Brain pericyte (primary cell): Measurements from ENCODE around the gene TEKT1.
"Not testable (repeated sequence)": the region's sequence is repeated elsewhere in the genome, so short reads cannot be mapped to it uniquely, and the experiment has no call there.

ENCODE experiments used
- DNase-seq: peaks from one replicate; pipeline ENCODE4 v3.0.0-alpha.2; 2012; ENCODE audit warnings: low read depth, low spot score

Gene TEKT1

GRCh38 chr17:6816368-6816767, 15.2 kb downstream of the TEKT1 start:
- DNase-seq = not testable (repeated sequence)

- no peak for DNase-seq
Measured at GRCh38 chr17:6815775-6816174, 15.8 kb downstream of the TEKT1 start.

DNA sequence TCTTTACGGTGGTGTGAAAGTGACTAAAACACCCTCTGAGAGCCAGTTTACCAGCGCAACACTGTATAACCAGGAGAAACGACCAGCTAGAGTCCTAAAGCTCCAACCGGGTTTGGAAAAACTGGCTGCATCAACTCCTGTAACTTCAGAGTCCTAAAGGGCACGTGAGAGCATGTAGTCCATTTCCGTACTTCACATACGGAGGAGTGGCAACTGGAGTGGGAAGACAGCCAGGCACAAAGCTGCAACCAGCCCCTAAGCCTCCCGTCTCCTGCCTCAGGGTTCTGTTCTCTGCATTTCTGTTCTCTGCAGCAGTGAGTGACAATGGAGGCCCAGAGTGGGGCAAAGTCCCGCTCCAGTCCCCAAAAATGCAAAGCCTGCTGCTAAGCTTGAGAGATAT, 19.2 kb downstream of the TEKT1 start:
- DNase-seq = no peak

GRCh38 chr17:6811510-6811909, 20.0 kb downstream of the TEKT1 start:
- DNase-seq = no peak

DNA sequence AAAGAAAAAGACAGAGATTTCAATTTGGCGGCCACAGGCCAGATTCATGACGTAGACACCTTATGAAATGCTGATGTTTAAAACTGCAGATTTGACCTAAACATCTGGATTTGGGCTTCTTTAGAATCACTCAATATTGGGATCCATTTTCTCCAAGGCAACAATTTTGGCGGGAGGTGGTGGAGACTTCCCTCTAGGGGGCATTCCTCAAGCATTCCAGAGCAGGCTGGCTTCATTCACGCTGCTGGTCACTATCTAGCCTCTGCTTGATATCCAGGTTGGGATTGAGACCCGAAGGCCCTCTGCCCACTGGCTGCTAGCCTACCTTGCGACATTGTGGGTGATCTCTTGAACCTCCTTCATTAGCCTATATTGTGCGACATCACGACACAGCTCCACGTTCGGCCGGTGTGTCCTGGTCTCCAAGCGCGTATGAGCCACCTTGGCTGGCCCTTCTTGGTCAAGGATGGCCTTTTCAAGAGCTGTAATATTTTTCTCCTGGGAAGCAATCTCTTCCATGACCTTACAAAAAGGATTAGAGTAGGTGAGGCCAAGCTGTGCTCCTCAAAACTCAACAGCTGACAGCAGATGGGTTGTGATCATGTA, 31.0 kb downstream of the TEKT1 start:
- no peak for DNase-seq

GRCh38 chr17:6799738-6800137, 31.8 kb downstream of the TEKT1 start:
- DNase-seq = no peak

GRCh38 chr17:6797718-6798351, 33.7 kb downstream of the TEKT1 start:
- DNase-seq = no peak

DNA sequence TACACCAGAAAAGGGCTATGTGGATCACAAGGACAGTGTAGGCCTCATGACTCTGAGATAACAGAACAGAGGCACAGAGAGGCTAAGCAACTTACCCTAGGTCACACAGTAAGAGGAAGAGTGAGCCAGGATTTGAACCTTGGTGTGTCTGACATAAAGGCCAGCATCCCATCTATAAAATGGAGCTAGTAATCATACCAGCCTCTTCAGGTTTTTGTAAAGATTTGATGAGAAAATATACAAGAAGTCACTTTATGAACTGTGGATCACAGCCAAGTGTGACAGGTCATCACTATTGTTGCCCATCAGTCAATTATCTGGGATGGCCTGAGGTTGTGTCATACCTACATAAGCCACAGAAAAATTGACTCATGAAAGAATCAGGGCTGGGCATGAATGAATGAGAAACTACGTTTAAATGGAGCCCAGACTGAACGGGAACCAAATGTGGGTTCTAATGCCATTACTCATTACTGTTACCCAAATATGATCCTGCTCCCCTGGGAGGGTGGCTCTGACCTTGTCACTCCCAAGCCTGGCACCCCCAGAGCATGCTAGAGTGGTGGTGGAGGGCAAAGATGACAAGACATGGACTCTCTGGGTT, 34.5 kb downstream of the TEKT1 start:
- no peak for DNase-seq

DNA sequence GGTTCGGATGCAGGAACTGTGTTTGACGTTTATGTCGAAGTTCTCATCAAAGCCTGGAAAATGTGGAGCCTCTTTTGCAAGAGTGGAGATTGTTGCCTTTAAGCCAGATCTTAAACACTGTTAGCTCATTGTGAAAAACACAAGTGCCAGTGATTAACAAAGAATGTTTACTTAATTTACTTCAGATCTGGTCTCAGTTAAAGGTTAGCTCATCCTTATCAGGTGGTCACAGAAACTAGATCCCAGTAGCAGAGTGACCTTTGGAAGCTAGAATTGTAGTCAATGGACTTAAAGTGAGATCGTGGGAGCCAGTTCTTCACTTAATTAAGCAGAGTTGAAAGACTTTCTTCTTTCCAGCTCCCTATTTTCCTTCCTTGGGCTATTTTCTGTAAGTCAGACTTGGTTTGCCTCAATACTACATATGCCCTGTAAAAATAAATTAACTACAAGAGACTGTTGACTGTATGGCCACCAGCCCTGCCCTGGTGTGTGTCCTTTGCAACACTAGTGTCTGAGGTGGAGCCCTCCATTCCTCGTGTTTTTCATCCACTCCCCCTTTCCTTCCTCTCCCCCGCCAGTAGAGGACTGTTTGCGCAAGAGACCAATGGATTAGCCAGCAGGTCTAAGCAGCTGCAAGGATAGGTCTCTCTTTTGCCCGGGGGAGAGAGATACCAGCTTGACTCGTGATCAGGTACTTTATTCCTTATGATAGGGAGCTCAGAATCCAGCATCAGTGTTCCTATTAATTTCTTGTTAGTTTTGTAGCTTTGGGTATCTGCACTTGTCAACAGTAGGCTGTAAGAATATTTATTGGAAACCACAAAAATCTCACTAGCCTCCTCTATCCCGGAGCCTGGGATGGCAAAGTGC, 35.3 kb downstream of the TEKT1 start:
- DNase-seq = no peak

DNA sequence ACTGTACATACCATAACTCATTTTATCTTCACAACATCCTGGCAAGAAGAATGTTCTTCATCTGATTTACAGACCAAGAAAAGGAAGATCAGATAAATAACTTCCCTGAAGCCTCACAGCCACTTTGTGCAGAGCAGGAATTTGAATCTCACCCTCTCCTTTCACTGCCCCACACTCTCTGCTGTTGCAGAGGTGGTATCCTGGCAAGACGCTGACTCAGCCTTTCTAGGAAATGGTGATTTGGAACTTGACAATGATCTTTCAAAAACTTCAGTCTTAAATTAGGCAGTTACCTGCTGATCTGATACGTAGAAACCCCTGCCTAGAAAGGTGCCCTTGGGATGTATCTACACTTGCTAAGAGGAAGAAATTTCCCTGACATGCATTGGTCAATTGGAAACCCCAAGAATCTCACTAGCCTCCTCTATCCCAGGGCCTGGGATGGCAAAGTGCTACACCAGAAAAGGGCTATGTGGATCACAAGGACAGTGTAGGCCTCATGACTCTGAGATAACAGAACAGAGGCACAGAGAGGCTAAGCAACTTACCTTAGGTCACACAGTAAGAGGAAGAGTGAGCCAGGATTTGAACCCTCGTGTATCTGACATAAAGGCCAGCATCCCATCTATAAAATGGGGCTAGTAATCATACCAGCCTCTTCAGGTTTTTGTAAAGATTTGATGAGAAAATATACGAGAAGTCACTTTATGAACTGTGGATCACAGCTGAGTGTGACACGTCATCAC, 37.6 kb downstream of the TEKT1 start:
- DNase-seq = no peak

DNA sequence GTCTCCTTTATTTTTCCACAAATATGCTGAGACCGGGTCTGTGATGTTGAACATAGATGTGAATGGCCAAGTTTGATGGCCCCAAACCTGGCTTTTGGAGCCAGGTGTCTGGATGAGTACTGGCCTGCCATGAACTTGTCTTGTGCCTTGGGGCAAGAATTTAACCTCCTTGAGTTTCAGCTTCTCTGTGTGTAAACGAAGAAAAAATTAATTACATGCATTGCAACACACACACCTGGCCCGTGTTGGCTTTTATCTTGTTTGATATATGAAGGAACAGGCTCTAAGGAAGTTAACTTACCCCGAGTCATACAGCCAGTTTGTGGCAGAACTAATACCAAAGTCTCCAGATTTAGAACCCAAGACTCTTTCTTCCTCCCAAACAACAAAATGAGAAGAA, 42.4 kb downstream of the TEKT1 start:
- no peak for DNase-seq

- DNase-seq = no peak
Measured at GRCh38 chr17:6787081-6787693, 44.3 kb downstream of the TEKT1 start.

GRCh38 chr17:6786618-6787017, 44.9 kb downstream of the TEKT1 start:
- DNase-seq = no peak

GRCh38 chr17:6782244-6782643, 49.3 kb downstream of the TEKT1 start:
- no peak for DNase-seq

- no peak for DNase-seq
Measured at GRCh38 chr17:6780886-6781285, 50.6 kb downstream of the TEKT1 start.

DNA sequence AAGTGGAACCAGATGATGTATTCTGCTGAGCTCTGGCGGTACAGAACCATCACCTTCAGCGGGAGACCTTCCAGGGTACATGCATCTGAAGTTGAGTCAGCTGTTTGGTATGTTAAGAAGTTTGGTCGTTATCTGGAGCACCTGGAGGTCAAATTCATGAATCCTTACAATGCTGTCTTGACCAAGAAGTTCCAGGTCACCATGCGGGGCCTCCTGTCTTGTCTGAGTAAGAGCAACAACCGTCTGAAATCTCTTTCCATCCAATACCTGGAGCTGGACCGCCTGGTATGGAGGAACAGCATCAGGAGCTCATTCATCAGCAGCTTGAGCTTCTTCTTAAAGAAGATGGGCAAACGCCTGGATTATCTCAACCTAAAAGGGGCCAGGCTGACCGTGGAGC, 51.5 kb downstream of the TEKT1 start:
- no peak for DNase-seq

DNA sequence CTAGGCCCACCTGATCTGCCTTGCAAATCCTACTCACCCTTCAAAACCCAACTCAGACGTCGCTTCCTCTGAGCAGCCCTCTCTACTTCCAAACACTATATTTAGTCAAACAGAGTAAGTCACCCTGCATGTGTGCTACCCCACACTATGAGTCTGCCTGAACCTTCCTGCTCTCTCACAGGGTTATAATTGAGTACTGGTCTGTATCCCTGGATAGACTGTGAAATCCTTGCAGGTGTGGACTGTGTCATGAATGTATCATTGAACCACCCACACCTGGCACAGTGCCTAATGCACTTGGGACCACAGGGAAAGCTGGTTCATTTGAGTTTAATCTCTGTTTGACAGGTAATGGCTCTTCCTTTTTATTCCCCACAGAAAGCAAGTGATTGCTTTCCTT, 52.1 kb downstream of the TEKT1 start:
- DNase-seq = no peak

DNA sequence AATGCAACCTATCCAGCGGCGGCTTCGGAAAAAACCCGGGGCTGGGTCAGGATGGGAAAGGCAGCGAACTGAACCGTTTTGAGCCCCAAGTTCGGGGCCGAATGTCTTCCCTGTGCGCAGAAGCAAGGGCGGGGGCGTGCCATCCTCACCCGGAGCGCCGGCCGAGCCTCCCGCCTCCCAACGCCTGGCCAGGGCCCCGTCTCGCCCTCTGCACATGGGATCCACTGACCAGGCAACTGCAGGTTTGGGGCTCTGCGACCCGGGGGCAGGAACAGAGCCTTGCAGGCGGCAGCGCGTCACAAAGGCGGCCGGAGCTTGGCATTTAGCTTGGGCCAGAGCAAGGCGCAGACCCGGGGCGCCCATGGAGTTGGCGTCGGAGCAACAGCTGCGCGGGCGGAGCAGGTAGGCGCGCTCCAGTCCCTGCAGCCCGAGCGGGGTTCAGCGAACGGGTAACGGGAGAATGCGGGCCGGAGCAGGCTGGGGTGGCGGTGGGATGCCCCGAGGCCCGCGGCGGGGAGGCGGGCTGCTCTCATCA, 55.6 kb downstream of the TEKT1 start, which contains the start of gene FBXO39:
TSS of gene FBXO39 (plus strand) at position 345 of the 535 bp plus-strand sequence. CDS start 3,654 bp downstream, outside the sequence.
- DNase-seq = no peak

GRCh38 chr17:6774906-6775305, 56.6 kb downstream of the TEKT1 start:
- DNase-seq = not testable (repeated sequence)

- DNase-seq = no peak
Measured at GRCh38 chr17:6772016-6772415, 59.5 kb downstream of the TEKT1 start.

- no peak for DNase-seq
Measured at GRCh38 chr17:6768447-6768846, 63.1 kb downstream of the TEKT1 start.
